HepG2 (cell line): ENCODE data around the gene RAB29. TPM values are rescaled to one million over a fixed set of nuclear protein-coding genes. Genes with fewer than 3 reads are reported as not detected.

Experiments used
- DMAP1 ChIP-seq: IDR thresholded peaks from 2 replicates; pipeline ENCODE4 v1.6.1; 2016
- ELK4 ChIP-seq: sonication (generic); formaldehyde crosslinking; IDR thresholded peaks from 2 replicates; pipeline ENCODE4 v1.9.0; 2021; ENCODE audit warnings: missing genetic modification reagents, borderline replicate concordance
- KDM5A ChIP-seq: fragments of 200-600 bp; sonication (generic); IDR thresholded peaks from 2 replicates; pipeline ENCODE4 v1.7.0; 2018; ENCODE audit warnings: antibody characterized with exemption, mild to moderate bottlenecking, low read length, borderline replicate concordance
- PBX2 ChIP-seq: IDR thresholded peaks from 2 replicates; pipeline ENCODE4 v1.6.1; 2016; ENCODE audit warnings: control low read depth
- PITX1 ChIP-seq: sonication (generic); formaldehyde crosslinking; IDR thresholded peaks from 2 replicates; pipeline ENCODE4 v1.5.1; 2020; ENCODE audit warnings: mild to moderate bottlenecking, missing genetic modification reagents
- RFXANK ChIP-seq: IDR thresholded peaks from 2 replicates; pipeline ENCODE4 v1.6.1; 2016
- ZBTB40 ChIP-seq, 2 experiments: fragments of 450-650 bp in 1 of 2; sonication (generic) in 1 of 2; formaldehyde crosslinking in 1 of 2; IDR thresholded peaks; 2 replicates each; pipeline versions ENCODE4 v1.6.1 to v1.8.0; 2016 to 2022; ENCODE audit warnings: antibody characterized with exemption in 1 of 2, mild to moderate bottlenecking in 1 of 2, missing genetic modification reagents in 1 of 2
- ZBTB43 ChIP-seq: sonication (generic); formaldehyde crosslinking; conservative IDR thresholded peaks from 2 replicates; pipeline ENCODE4 v1.4.0; 2020; ENCODE audit warnings: missing genetic modification reagents
- ZBTB8A ChIP-seq: sonication (generic); formaldehyde crosslinking; IDR thresholded peaks from 2 replicates; pipeline ENCODE4 v1.4.0; 2020; ENCODE audit warnings: mild to moderate bottlenecking, low read depth, missing genetic modification reagents, borderline replicate concordance
- ZFP41 ChIP-seq: sonication (generic); formaldehyde crosslinking; IDR thresholded peaks from 2 replicates; pipeline ENCODE4 v1.4.0; 2020; ENCODE audit warnings: mild to moderate bottlenecking, missing genetic modification reagents, borderline replicate concordance
- ZFP82 ChIP-seq: sonication (generic); formaldehyde crosslinking; IDR thresholded peaks from 2 replicates; pipeline ENCODE4 v1.5.1; 2020; ENCODE audit warnings: mild to moderate bottlenecking, missing genetic modification reagents, borderline replicate concordance
- ZNF503 ChIP-seq: sonication (generic); formaldehyde crosslinking; IDR thresholded peaks from 2 replicates; pipeline ENCODE4 v1.4.0; 2020; ENCODE audit warnings: missing genetic modification reagents
- ZNF780A ChIP-seq: sonication (generic); formaldehyde crosslinking; IDR thresholded peaks from 2 replicates; pipeline ENCODE4 v1.8.0; 2022; ENCODE audit warnings: mild to moderate bottlenecking, missing genetic modification reagents, moderate library complexity
- polyA plus RNA-seq, 8 experiments: library from polyadenylated mRNA; depleted of rRNA in 3 of 8; stranded (reverse) in 7 of 8; unstranded in 1 of 8; fragments of >200 nt; fragmentation: Illumina TruSeq in 4 of 8; extraction: Trizol in 4 of 8; gene quantifications; 2 replicates each; pipeline versions ENCODE4 v1.2.1 to v1.2.3, GENCODE V29; 2011 to 2016; ENCODE audit warnings: low read depth in 4 of 8, missing spikeins in 1 of 8, mixed read lengths in 1 of 8; ENCODE audit not compliant: insufficient read depth in 1 of 8
- total RNA-seq, 5 experiments: library from RNA; depleted of rRNA; stranded (reverse); fragments of >200 nt; fragmentation: Illumina TruSeq; extraction: Trizol; gene quantifications; 2 replicates each; pipeline ENCODE4 v1.2.3, GENCODE V29; 2016; ENCODE audit warnings: low read depth in 1 of 5

Gene RAB29
- total and polyA plus RNA-seq, 2 of the 13 experiments (the other 11 are each of a cell fraction or from before 2014, with no cell fraction given) = 8.7 to 10.1 TPM

- no peak for TF ChIP-seq ZBTB40 (IDR thresholded peaks at IDR 0.05)
- peak; percentile 46; the same call in 1 of the 2 replicates for TF ChIP-seq ZBTB40 (CRISPR knock-in tag; IDR thresholded peaks at IDR 0.05)
- TF ChIP-seq ZNF503 = no peak
- no peak for TF ChIP-seq ZBTB8A
- no peak for TF ChIP-seq ZBTB43 (CRISPR knock-in tag)
- no peak for TF ChIP-seq ELK4 (CRISPR knock-in tag)
- no peak for TF ChIP-seq ZFP82 (CRISPR knock-in tag)
- no peak; the same call in 1 of the 2 replicates for TF ChIP-seq RFXANK (CRISPR knock-in tag)
- peak; percentile 60 for TF ChIP-seq DMAP1 (CRISPR knock-in tag)
- no peak for TF ChIP-seq PBX2 (CRISPR knock-in tag)
- TF ChIP-seq ZNF780A (CRISPR knock-in tag) = peak; percentile 58; the same call in 1 of the 2 replicates
- no peak for TF ChIP-seq ZFP41 (CRISPR knock-in tag)
- TF ChIP-seq PITX1 (CRISPR knock-in tag) = no peak
- TF ChIP-seq KDM5A = peak; percentile 90; the same call in 1 of the 2 replicates
Measured at GRCh38 chr1:205750138-205751035, 24.9 kb downstream of the RAB29 start, which contains the start of gene NUCKS1 (continued).
